ENCODE data around the gene TUBB2A. TPM values are rescaled to one million over a fixed set of nuclear protein-coding genes. Genes with fewer than 3 reads are reported as not detected.

The TUBB2A gene
- total and polyA plus RNA-seq, 2 of the 13 experiments (the other 11 are each of a cell fraction or from before 2014, with no cell fraction given): 35.3 to 106 TPM

- TF ChIP-seq ZFX (CRISPR knock-in tag; IDR thresholded peaks at IDR 0.05; ENCODE audit: low read depth) (peak; percentile 28; the same call in 1 of the 2 replicates), ZBTB43 (CRISPR knock-in tag; conservative IDR thresholded peaks at IDR 0.05) (no peak), FOXP4 (CRISPR knock-in tag; IDR thresholded peaks at IDR 0.05) (no peak), ZNF709 (CRISPR knock-in tag; IDR thresholded peaks at IDR 0.05) (no peak), RFXAP (CRISPR knock-in tag; IDR thresholded peaks at IDR 0.05; ENCODE audit: borderline replicate concordance) (no peak), ZNF501 (CRISPR knock-in tag; IDR thresholded peaks at IDR 0.05) (peak; percentile 32), RFX3 (CRISPR knock-in tag; IDR thresholded peaks at IDR 0.05) (no peak), ZNF549 (CRISPR knock-in tag; IDR thresholded peaks at IDR 0.05) (no peak), HBP1 (CRISPR knock-in tag; IDR thresholded peaks at IDR 0.05; ENCODE audit: low read depth) (no peak), ZNF703 (CRISPR knock-in tag; IDR thresholded peaks at IDR 0.05; ENCODE audit: borderline replicate concordance) (no peak), HINFP (CRISPR knock-in tag; IDR thresholded peaks at IDR 0.05; ENCODE audit: low read depth) (no peak), HMG20B (CRISPR knock-in tag; conservative IDR thresholded peaks at IDR 0.05) (no peak), ZNF687 (CRISPR knock-in tag; IDR thresholded peaks at IDR 0.05) (peak; percentile 75), ZSCAN30 (CRISPR knock-in tag; IDR thresholded peaks at IDR 0.05) (no peak), ZSCAN29 (CRISPR knock-in tag; conservative IDR thresholded peaks at IDR 0.05) (no peak), ZNF180 (CRISPR knock-in tag; IDR thresholded peaks at IDR 0.05; ENCODE audit: borderline replicate concordance, low read depth) (no peak), ZNF784 (CRISPR knock-in tag; IDR thresholded peaks at IDR 0.05; ENCODE audit: borderline replicate concordance) (no peak), CBFB (CRISPR knock-in tag; IDR thresholded peaks at IDR 0.05) (no peak)
Observed at GRCh38 chr6:3137057-3137777, 20.1 kb downstream of the TUBB2A start (continued).

Data from HepG2 (cell line).